PFSK-1 (cell line): ENCODE results near the gene ULK1.

Source experiments
- FOXP2 ChIP-seq: optimal IDR thresholded peaks from 2 replicates; pipeline ENCODE3; 2011; ENCODE audit warnings: borderline replicate concordance, control low read depth, inconsistent platforms; ENCODE audit not compliant: insufficient read depth; ENCODE audit errors: extremely low read length, extremely low read depth
- POLR2AphosphoS5 ChIP-seq: IDR thresholded peaks from 2 replicates; pipeline ENCODE4 v1.6.1; 2012; ENCODE audit warnings: low read depth, mild to moderate bottlenecking, control low read depth, low read length, moderate library complexity
- TAF1 ChIP-seq: IDR thresholded peaks from 2 replicates; pipeline ENCODE4 v1.6.1; 2012; ENCODE audit warnings: low read length, control low read depth, borderline replicate concordance; ENCODE audit not compliant: insufficient read depth
- TF ChIP-seq, protein P1 (sequence below), 2 experiments: IDR thresholded peaks; 2 replicates each; pipeline versions ENCODE4 v1.6.1 to v1.8.0; 2011 to 2012; ENCODE audit warnings: low read depth in 2 of 2, low read length in 2 of 2, control low read depth in 1 of 2, inconsistent platforms in 1 of 2, mild to moderate bottlenecking in 1 of 2, moderate library complexity in 1 of 2; ENCODE audit not compliant: insufficient read depth in 1 of 2

- TF ChIP-seq POLR2AphosphoS5 (no peak), TAF1 (no peak), FOXP2 (no peak)
- TF ChIP-seq, protein P1, sequence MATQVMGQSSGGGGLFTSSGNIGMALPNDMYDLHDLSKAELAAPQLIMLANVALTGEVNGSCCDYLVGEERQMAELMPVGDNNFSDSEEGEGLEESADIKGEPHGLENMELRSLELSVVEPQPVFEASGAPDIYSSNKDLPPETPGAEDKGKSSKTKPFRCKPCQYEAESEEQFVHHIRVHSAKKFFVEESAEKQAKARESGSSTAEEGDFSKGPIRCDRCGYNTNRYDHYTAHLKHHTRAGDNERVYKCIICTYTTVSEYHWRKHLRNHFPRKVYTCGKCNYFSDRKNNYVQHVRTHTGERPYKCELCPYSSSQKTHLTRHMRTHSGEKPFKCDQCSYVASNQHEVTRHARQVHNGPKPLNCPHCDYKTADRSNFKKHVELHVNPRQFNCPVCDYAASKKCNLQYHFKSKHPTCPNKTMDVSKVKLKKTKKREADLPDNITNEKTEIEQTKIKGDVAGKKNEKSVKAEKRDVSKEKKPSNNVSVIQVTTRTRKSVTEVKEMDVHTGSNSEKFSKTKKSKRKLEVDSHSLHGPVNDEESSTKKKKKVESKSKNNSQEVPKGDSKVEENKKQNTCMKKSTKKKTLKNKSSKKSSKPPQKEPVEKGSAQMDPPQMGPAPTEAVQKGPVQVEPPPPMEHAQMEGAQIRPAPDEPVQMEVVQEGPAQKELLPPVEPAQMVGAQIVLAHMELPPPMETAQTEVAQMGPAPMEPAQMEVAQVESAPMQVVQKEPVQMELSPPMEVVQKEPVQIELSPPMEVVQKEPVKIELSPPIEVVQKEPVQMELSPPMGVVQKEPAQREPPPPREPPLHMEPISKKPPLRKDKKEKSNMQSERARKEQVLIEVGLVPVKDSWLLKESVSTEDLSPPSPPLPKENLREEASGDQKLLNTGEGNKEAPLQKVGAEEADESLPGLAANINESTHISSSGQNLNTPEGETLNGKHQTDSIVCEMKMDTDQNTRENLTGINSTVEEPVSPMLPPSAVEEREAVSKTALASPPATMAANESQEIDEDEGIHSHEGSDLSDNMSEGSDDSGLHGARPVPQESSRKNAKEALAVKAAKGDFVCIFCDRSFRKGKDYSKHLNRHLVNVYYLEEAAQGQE (IDR thresholded peaks at IDR 0.05; ENCODE audit: insufficient read depth in 1 of 2, low read depth in 2 of 2, low read length in 2 of 2): no peak
Measured at GRCh38 chr12:131851741-131852550, 42.5 kb upstream of the ULK1 start.
